ENCODE data around the gene GON4L.
"Not testable (repeated sequence)": the region's sequence is repeated elsewhere in the genome, so short reads cannot be mapped to it uniquely, and the experiment has no call there.

Gene GON4L, protein sequence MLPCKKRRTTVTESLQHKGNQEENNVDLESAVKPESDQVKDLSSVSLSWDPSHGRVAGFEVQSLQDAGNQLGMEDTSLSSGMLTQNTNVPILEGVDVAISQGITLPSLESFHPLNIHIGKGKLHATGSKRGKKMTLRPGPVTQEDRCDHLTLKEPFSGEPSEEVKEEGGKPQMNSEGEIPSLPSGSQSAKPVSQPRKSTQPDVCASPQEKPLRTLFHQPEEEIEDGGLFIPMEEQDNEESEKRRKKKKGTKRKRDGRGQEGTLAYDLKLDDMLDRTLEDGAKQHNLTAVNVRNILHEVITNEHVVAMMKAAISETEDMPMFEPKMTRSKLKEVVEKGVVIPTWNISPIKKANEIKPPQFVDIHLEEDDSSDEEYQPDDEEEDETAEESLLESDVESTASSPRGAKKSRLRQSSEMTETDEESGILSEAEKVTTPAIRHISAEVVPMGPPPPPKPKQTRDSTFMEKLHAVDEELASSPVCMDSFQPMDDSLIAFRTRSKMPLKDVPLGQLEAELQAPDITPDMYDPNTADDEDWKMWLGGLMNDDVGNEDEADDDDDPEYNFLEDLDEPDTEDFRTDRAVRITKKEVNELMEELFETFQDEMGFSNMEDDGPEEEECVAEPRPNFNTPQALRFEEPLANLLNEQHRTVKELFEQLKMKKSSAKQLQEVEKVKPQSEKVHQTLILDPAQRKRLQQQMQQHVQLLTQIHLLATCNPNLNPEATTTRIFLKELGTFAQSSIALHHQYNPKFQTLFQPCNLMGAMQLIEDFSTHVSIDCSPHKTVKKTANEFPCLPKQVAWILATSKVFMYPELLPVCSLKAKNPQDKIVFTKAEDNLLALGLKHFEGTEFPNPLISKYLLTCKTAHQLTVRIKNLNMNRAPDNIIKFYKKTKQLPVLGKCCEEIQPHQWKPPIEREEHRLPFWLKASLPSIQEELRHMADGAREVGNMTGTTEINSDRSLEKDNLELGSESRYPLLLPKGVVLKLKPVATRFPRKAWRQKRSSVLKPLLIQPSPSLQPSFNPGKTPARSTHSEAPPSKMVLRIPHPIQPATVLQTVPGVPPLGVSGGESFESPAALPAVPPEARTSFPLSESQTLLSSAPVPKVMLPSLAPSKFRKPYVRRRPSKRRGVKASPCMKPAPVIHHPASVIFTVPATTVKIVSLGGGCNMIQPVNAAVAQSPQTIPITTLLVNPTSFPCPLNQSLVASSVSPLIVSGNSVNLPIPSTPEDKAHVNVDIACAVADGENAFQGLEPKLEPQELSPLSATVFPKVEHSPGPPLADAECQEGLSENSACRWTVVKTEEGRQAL (N-terminal part only)

DNA sequence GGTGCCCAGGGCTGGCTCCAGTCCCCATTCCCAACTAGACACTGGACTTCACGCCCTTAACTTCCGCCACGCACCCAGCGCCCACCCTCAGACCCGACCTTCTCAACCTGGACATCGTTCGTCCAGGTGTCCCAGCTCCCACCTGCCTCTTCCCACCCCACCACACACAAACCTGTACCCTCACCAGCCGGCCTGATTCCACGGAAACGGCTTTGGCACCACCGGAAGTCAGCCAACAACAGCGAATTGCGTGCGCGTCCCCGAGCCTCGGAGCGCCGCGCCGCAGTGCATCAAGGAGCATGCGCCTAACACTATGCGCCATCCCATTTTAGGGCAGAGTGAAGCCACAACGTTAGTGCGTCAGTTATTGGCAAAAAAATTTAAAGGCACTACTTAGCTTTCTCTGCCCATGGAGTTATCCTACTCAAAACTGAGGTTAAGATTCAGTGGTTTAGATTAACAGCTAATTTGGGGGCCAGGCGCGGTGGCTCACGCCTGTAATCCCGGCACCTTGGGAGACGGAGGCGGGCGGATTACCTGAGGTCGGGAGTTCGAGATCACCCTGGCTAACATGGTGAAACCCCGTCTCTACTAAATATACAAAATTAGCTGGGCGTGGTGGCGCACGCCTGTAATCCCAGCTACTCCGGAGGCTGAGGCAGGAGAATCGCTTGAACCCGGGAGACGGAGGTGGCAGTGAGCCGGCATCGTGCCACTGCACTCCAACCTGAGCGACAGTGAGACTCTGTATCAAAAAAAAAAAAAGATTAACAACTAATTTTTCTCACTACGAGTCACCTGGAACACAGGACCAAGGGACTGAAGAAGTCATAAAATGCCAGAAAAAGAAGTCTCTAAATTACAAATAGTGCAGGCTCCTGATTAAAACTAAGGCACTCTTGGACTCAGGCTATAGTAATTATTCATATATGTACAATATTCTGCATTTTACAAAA lies at the start of gene GON4L:
GON4L (minus strand) TSS at position 240 of the 956 bp plus-strand sequence. CDS start 3,434 bp downstream, outside the sequence.
- DNase-seq, result peak; percentile 94

DNA sequence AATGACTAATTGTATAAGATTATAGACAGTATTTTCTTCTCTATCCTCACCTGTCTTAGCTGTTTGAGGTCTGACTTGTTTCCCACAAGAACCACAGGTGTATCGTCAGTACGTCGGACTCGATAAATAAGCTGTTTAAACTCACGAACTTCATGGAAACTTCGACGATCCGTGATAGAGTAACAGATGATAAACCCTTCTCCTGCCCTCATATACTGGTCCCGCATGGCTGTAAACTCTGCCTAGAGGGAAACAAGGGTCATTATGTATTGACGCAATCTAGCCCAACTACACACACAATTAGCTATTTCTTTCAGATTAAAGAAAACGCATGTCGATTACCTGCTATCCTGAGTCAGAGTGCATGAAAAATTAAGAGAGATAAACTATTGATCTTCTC lies 47.2 kb upstream of the GON4L start:
- no peak for DNase-seq

DNA sequence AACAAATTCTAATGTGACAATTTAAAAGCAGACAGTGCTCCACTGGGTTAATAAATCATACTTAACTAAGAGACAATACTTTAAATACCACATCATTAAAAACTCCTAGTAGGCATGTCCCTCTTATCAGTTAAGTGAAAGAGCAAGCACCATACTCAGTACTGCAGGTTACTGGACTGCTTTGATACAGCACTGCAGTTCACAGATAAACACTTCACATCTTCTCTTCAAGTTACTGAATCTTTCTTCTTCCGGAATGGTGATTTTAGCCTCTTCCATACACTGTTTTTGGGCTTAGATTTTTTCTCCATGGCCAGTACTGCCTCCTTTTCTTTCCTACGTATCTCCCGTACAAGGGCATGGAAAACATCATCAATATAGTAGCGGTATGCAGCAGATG lies 43.1 kb upstream of the GON4L start:
- DNase-seq, result no peak

DNA sequence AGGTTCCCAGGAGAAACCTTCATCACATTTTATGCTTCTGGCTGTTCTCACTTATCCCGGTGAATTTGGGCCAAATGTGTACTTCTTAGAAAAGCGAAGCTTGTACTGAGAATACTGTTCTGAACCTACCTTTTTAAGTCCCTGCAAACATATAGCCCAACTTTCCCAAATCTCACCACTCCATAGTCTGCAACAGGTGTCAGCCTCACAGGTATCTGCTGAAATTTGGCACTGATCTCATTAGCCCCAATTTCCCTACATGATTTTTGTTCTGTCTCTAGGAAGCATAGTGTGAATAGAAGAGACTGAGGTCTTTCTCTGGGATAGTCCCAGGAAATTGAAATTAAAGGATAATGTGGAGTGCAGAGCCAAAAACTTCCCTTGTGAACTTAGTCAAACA lies 42.7 kb upstream of the GON4L start:
- DNase-seq, result no peak

DNA sequence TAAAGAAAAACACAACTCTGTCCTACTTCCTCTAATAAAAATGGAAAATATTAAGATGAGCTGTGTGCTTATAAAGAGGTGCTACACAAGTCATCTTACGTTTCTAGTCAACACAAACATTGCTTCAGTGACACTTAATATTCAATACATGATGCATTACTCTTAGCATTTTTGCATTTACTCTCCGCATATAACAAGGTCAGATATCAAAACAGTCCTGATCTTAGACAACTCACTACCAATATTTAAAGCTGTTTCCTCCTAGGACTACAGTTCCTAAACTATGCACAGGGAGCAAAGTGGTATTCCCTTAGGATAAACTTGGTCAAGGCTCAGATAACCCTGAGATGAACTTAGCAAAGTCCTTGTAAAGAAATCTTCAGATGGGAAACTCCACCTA lies 41.9 kb upstream of the GON4L start:
- no peak for DNase-seq

DNA sequence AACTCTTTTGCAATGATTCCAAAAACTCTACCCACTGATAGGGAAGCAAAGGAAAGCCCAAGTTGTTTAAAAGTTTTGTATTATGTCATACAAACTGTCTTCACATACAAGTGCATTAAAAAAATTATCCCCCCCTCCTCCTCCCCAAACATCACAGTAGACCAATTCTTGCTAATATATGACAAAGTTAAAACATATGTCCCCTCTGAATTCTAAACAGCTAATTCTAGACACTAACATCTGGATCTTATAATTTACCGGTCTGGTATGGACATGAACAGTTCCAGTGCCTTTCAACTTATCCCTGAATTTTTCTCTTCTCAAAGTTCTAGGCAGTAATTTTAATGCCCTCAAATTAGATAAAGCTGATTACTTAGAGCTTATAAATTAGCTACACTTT lies 40.7 kb upstream of the GON4L start:
- no peak for DNase-seq

DNA sequence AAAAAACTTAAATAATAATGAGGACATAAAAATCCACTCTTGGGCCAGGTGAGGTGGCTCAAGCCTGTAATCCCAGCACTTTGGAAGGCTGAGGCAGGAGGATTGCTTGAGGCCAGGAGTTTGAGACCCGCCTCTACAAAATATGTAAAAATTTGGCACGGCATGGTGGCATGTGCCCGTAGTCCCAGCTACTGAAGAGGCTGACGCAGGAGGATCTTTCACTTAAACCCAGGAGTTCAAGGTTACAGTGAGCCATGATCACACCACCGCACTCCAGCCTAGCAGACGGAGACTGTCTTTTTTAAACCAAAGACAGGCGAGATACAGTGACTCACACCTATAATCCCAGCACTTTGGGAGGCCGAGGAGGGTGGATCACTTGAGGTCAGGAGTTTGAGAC lies 39.5 kb upstream of the GON4L start:
- DNase-seq, result not testable (repeated sequence)

DNA sequence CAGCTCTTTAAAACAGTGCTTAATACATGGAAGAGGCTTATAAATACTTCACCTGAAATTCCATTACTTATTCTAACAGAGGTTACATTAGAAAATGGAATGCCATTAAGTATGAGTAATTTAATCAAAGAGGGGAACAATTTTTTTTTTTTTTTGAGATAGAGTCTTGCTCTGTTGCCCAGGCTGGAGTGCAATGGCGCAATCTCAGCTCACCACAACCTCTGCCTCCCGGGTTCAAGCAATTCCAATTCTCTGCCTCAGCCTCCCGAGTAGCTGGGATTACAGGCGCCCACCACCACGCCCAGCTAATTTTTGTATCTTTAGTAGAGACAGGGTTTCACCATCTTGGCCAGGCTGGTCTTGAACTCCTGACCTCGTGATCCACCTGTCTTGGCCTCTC lies 38.6 kb upstream of the GON4L start:
- DNase-seq, result not testable (repeated sequence)

DNA sequence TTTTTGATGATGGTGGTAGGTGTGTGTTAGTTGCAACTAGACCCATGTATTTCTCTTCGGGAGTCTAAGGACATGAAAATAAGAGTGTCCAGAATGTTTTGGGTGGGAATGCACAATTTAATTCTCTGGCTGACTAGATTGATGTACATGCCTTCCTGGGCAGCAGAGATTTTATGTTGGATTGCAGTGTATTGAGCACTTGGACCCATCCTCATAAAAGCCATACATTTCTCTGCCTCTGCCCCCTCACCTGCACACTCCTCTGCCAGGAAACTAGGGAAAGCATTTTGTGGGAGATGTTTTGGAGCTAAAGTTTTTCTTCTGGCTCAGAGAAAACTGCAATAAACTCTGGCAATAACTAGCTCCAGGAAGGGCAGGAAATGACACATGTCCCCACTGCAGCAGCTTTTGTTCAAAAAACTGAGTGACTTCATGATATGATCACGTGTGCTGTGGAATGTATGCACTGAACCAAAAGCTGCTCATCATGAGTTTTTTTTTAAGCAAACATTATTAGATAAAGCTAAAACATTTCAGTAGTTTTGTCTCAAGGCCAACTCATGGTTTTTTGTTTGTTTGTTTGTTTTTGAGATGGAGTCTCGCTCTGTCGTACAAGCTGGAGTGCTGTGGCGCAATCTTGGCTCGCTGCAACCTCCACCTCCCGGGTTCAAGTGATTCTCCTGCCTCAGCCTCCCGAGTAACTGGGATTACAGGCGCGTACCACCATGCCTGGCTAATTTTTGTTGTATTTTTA lies 36.6 kb upstream of the GON4L start:
- no peak for DNase-seq

DNA sequence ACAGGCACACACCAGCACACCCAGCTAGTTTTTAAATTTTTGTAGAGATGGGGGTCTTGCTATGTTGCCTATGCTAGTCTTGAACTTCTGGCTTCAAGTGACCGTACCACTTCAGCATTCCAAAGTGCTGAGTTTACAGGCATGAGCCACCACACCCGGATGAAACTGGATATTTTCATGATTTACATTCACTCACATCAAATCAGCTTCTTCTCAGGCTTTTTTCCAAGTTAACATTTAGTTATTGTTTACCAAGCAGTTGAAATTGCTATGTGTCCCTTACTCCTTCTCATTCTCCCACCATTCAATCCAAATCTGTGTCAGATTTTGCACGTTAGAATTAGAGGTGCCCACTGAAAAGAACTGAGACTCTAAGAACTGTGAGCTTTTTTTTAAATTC lies 35.8 kb upstream of the GON4L start:
- DNase-seq, result no peak

DNA sequence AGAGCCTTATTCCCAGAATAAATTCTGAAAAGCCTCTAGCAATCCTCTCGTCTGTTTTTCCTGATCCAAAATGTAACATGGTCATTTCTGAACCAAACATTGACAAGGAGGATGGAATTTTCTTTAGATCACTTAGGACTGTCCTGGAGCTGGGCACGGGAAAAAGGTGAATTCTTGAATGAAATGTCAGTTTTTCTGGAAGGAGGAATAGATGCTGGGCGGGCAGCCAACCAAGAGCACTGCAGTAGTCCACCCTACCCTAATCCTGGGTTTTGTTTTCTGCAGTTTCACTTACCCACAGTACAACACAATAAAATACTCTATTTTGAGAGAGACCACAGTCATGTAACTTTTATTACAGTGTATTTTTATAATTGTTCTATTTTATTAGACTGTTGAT lies 33.2 kb upstream of the GON4L start:
- no peak for DNase-seq

DNA sequence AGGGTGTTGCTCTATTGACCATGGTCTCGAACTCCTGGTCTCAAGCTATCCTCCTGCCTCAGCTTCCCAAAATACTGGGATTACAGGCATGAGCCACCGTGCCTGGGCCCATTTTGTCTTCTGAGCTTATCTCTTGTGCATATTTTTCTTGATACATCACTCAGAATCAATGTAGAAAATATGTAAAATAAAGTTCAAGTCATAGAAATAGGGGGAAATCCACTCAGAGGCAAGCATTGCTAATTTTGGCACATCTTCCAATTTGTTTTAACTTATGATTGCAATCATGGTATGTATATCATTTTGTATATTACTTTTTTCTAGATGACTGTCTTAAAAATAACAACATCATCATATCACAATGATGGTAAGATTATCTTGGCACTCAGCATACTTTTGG lies 32.6 kb upstream of the GON4L start:
- no peak for DNase-seq

DNA sequence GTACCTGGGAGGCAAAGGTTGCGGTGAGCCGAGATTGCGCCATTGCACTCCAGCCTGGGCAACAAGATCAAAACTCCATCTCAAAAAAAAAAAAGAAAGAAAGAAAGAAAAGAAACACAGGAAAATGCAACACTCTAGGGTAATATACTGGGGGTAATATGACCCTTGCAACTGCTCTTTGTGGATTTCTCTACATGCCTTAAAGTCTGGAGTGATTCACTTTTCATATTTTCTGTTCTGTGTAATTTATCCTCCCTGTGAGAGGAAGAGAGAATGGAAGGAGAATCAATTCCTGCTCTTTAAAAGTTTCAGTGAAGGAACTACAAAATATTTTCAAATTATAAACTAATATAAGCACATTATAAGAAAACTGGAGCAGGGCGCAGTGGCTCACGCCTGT lies 31.5 kb upstream of the GON4L start:
- DNase-seq, result no peak

DNA sequence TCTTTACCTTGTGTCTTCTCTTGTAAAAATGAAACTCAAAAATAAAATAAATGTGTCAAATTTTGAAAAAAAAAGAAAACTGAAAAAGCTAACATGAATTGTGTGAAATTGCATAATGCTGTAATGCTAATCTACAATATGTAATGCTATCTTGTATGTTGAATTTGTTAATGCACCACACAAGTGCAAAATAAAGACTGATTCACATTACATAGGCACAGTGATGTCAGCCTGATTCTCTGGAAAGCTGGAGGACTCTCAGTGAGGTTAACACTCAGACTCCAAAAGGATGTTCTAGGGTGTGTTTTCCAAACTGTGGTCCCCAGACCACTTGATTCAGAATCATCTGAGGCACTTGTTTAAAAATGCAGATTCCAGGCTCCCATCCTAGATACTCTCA lies 28.0 kb upstream of the GON4L start:
- no peak for DNase-seq

DNA sequence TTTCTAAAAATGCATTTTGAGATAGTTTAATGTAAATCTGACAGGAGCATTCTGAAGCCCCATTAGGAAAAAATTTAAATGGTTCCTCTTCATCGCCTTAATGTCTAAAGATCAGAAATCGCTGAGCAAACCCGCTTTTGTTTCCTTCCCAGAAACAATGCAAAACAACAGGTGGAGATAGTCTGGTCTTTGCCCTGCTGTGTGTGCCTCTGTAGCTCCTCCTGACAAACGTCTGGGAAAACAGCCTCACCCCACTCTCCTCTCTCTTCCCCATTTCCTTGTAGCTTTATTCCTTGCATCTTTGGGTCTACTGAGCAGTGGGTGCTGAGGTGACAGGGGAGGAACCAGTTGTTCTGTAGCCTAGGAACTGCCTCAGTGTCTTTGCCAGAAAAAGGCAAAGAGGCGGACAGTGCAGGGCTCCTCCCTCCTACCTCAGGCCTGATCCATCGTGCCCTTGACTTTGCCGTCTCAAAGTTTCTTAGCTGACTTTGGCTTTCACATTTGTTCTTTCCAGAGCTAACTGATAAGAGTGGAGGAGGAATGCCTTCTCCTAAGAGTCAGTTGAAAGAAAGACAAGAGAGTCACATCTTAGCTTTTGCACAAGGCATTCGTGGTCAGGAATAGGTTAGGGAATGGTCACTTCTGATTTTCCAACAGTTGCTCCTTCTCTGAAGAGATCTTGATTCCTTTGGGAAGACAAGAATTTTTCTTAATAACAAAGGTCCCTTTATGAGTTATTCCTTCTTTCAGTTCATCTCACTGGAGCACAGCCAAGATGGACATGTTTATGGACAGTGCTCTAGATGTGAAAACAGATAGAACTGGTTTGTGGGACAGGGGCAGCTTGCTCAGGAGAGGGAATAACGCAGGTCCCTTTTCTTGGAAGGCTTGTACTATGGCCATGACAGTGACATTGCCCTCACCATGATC lies 27.3 kb upstream of the GON4L start:
- no peak for DNase-seq

DNA sequence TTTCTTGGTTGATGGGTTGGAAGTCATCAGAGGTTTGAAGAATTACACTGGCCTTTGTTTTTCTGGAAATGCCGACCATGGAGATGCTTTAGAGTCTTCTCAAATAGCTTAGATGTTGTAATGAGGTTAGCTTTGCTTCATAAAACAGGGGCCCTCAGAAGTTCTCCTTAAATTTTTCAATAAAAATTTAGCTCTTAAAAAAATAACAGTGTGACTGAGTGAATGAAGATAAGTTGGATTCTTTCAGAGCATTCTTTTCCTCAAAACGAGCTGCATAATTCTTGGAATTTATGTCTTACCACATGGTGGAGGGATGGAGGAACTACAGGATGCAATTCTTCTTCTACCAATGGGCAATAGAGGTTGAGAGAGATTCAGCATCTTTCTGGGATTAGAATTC lies 25.8 kb upstream of the GON4L start:
- DNase-seq, result no peak

DNA sequence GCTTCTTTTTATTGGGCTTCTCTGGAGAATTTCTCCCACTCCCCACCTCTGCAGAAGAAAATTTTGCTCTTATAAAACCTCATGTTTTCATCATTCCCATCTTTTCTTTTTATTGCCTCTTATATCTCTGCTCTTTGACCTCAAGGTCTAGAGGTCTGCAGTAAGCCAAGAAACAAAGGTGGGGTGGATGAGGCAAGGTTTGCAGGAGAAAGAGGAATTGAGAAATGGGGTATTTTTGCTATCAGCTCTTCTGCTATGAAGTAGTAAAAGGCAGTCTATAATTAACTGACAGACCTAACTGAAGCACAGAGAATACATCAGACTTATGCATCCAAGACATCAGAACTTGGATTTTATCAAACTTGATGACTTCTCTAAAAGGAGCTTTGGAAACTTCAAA lies 25.2 kb upstream of the GON4L start:
- no peak for DNase-seq

DNA sequence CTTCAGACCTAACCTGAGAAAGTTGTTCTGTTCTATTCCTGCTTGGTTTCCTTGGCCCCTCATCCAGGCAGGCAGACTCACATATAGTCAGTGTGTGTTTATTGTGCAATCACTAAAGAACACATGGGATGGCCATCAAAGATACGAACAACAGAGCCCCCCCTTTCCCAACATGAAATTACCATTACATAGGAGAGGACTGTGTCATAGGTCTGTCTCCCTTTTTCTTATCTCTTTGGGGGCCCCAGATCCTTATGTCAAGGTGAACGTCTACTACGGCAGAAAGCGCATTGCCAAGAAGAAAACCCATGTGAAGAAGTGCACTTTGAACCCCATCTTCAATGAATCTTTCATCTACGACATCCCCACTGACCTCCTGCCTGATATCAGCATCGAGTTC lies 23.9 kb upstream of the GON4L start:
- no peak for DNase-seq

DNA sequence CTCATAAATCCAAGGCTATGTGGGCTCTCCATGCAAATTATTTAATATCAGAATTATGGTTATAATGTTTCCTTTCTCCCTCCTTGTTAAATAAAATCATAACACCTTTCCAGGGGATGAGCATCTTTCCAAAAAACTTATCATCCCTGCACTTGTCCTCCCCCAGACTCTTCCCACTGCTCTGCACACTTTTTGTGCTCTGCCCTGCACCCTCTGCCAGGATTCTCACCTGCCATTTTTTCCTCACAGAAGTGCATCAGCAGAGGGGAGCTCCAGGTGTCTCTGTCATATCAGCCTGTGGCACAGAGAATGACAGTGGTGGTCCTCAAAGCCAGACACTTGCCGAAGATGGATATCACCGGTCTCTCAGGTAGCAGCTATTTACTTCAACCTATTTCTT lies 23.2 kb upstream of the GON4L start:
- DNase-seq, result no peak

DNA sequence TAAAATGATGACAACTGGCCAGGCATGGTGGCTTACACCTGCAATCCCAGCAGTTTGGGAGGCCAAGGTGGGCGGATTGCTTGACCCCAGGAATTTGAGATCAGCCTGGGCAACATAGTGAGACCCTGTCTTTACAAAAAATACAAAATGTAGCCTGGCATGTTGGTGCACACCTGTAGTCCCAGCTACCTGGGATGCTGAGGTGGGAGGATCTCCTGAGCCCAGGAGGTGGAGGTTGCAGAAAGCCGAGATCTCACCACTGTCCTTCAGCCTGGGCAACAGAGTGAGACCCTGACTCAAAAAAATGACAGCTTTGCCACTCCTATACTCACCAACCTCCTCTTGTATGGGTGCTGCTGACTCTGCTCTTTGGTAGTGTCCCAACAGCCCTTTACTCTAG lies 20.9 kb upstream of the GON4L start:
- no peak for DNase-seq

Measured in DMS153 (cell line).